Activated T-cell treated with anti-CD3 and anti-CD28 coated beads, Interleukin-2, amount 50 U/mL, for 1 hour (primary cell): ENCODE results near the gene NUDT13.

Experiments used
- DNase-seq: peaks from one replicate; pipeline ENCODE4 v3.0.0-alpha.2; 2020

NUDT13 gene

DNA sequence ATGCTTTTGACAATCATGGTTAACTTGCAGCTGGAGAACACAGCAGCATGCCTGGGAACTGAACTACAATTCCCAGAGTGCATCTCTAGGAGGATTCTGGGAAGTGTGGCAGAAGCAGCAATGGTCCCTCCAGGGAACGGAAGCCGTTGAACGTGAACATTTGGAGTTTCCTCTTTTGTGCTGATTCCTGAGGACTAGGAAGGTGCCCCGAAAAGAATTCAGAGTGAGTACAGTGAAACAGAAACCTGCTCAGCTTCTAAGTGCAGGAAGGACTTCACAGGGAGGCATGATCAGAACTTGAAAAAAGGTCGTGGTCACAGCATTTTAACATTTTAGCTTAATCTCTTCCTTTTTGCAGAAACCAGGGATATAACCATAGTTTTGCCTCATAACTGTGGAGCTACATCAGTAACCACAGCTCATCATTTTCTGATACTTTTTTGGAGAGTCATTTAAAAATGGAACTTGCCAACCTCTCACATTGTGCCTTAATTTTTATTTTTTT lies at the start of gene NUDT13:
Gene NUDT13, plus strand, starts transcription at position 111 of the 505 bp plus-strand sequence. CDS start 3,911 bp downstream, outside the sequence.
- peak; percentile 34 for DNase-seq

DNA sequence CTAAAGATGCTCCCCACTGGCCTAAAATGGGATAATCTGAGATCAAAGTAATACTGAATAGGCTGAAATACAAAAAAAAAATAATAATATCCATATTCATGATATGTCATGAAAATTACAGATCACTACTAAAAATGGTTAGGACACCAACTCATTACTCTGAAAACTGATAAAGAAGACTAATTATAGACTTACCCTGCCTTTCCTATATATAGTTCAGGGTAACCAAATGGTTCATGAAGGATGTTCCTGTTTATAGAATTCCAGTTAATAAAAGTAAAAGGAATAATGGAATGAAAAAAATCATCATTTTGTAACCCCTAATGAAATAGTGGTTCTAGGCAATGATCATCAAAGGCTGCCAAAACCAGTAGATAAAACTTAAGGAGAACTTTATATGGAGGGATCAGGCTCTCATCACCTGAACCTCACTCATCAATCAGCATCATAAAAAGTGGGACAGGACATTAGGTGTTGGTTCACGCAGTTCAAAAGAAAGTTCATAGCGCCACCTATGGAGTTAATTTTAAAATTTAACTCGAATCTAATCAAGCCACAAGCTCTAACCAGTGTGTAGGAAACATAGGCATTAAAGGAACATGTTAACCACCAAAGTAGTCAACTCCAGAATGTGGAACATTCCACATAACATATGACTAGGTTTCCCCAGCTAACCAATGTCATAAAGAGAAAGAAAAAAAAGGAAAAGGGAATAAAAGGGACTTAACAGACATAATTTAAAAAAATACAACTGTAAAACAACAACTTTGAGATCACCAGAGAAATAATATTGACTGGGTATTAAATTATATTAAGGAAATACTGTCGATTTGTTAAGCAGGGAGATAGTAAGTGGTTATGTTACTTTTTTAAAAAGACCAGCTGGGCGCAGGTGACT lies 49.3 kb upstream of the NUDT13 start:
- DNase-seq: no peak

DNA sequence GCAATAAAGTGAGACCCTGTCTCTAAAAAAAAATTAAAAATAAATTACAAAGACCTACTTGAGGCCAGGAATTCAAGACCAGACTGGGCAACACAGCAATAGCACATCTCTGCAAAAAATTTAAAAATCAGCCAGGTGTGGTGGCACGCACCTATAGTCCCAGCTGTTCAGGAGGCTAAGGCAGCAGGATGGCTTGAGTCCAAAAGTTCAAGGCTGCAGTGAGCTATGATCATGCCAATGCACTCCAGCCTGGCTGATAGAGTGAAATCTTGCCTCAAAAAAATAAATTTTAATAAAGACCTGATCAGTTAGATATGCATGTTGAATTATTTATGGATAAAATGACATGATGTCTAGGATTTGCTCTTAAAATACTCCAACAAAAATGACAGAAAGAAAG lies 48.5 kb upstream of the NUDT13 start:
- DNase-seq: no peak

DNA sequence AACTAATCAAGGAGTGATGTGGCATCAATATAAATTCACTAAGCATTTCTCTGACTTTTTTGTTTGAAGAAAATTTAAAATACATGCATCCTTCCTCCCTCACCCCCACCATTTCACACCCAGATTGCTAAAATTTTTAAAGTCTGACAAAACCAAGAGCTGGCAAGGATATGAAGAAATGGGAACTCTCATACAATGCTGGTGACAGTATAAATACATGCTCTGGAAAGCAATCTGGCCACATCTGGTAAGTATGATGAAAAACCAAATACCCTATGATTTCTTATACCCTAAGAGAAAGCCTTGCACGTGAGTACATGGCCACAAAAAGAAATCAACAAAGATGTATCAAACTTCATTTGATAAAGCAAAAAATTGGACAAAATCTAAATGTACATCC lies 44.8 kb upstream of the NUDT13 start:
- DNase-seq: no peak

GRCh38 chr10:73073627-73074026 lies 36.6 kb upstream of the NUDT13 start:
- no peak for DNase-seq

- DNase-seq: no peak
Measured at GRCh38 chr10:73075829-73076228, 34.4 kb upstream of the NUDT13 start.

DNA sequence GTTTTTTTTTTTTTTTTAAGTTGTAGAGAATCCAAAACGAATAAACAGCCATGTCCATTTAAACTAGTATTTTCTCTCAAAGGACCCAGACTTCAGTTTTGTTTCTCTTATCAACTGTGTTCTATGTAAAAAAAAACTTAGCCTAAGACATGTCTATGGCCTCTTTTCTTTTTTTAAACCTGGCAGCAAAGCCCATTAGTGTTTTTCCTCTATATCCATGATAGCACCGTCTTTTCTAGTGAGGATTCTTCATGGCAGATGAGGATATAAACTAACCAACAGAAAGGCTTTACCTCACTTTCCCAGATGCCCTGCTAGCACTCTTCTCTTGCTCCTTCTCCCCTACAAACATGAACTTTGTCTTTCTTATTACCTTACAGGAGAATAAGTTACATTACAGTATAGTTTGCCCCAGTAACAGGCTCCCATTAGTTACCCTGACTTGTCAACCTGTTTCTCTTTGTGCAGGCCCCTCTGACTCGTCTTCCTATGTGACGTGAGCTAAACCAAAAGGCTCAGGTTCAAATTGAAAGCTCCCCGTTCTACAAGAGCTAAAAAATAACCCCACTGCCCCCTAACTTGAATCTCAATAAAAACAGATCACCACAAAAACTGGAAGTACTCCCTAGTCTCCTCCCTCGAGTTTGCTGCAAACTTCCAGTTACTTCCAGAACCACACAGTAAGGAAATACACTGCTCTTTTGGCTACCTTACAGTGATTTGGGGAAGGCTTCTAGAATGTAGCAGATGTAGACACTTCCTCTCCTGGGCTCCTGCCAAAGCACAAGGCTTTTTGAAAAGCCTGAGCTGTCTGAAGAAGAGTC lies 33.7 kb upstream of the NUDT13 start:
- DNase-seq: no peak

DNA sequence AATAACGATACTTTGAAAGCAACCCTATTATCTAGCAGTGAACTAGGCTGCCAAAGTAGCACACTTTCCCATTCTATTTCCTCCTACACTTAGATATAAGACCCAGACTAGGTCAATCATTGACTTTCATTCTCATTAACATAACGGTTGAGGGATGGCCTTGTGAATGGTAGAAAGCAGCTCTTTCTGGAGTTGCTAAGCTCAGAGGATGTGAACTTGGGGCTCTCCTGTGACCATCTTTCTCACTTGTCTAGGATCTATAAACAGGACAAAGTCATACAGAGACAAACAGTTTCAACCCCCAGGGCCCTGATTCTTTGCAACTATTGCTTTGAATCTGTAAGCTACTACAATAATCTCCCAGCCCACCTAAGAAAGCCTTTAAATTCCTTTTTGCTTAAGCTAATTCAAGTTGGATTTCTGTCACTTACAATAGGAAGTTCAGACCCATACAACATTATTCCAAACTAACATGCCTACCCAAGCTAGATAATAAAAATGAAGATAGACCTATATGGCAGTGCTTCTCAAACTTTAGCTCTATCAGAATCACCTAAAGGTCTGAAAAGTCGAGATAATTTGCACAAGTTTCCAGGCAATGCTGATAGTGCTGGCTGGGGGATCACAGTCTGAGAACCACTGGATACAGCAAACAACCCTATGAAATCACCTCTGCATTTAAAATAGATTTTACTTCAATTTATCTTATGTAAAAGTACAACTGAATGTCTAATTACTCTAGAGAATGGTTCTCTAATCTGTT lies 30.3 kb upstream of the NUDT13 start:
- no peak for DNase-seq

GRCh38 chr10:73083221-73083620 lies 27.0 kb upstream of the NUDT13 start:
- no peak for DNase-seq

DNA sequence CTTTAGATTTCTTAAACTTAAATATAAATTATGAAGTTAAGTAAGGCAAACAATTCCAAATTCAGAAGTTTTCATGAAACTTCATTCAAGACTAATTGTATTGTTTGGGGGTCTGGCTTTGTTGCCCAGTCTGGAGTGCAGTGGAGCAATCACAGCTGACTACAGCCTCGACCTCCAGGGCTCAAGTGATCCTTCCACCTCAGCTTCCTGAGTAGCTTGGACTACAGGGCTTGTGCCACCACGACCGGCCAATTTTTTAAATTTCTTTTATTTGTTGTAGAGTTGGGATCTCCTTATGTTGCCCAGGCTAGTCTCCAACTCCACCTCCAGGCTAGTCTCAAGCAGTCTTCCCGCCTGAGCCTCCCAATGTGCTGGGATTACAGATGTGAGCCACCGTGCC lies 26.0 kb upstream of the NUDT13 start:
- no peak for DNase-seq

DNA sequence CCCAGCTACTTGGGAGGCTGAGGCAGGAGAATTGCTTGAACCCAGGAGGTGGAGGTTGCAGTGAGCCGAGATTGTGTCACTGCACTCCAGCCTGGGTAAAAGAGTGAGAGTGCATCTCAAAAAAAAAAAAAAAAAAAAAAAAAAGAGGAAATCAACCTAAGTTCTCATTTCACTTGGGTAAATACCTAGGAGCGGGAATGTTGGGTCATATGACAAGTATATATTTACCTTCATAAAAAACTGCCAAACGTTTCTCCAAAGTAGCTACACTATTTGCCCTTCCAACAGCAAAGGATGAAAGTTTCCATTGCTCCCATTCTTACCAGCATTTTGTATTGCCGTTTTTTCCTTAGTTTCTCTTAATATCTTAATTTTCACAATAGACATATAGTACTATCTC lies 23.4 kb upstream of the NUDT13 start:
- no peak for DNase-seq

DNA sequence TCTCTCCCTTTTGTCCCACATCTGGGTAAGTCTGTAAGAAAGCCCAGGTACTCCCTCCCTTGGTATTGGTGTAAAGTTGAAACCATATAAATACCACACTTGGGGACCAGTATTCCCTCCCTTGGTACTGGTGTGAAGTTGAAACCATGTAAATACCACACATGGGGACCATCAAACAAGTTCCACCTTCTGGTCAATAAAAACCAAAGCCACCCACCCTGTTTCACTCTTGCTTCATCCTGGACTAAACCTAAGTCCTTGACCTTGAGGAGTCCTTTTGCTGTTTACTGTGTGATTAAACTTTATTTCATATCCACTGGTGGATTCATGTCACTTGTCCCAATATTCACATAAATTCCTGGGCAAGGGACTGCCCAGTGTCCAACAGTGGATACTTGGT lies 22.0 kb upstream of the NUDT13 start:
- no peak for DNase-seq

- no peak for DNase-seq
Measured at GRCh38 chr10:73092830-73093229, 17.4 kb upstream of the NUDT13 start.

- DNase-seq: no peak
Measured at GRCh38 chr10:73093922-73094850, 16.1 kb upstream of the NUDT13 start.

GRCh38 chr10:73094986-73095480 lies 15.2 kb upstream of the NUDT13 start:
- no peak for DNase-seq

DNA sequence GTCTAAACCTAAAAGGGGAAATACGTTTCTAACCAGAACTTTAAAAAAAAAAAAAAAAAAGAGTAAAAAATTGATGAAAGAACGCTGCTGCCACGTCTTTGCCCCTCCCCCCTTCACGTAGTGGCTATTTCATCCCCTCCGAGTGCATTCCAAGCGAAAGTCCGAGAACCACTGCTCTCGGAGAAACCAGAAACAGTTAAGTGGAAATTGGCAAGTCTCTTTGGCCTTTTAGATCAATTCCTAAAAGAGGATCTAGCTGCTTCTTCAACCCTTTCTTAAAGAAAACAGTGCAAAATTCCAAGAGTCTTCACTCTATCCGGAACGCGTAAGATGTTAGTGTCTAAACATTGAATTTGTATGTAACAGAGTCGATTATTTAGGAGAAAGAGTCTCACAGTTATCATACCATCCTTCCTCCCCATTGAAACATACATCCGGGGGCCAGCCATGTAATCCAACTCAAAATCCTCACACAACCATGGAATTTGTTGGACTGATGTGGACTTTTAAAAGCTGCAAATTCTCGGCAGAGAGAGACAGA lies 14.7 kb upstream of the NUDT13 start:
- peak; percentile 40 for DNase-seq

GRCh38 chr10:73096041-73096448 lies 14.2 kb upstream of the NUDT13 start:
- DNase-seq: peak; percentile 73

GRCh38 chr10:73096449-73097304 lies 13.6 kb upstream of the NUDT13 start, which contains the start of gene P4HA1:
P4HA1 (minus strand) TSS chr10:73096866; CDS start chr10:73074883, 21,983 bp downstream.
- DNase-seq: peak; percentile 98

DNA sequence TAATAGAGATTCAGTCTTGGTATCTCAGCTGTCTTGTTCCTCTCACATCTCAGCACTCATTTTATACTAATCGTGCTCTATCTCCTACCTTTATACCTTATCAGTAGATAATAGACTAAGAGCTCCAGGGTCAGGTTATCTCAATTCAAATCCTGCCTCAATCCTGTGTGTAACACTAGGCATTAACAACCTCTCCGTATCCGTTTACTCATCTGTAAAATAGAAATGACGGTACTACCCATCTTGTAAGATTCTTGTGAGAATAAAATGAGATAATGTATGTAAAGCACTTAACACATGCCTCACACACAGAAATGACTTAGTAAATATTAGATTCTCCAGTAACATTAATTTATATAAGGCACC lies 13.0 kb upstream of the NUDT13 start:
- no peak for DNase-seq

DNA sequence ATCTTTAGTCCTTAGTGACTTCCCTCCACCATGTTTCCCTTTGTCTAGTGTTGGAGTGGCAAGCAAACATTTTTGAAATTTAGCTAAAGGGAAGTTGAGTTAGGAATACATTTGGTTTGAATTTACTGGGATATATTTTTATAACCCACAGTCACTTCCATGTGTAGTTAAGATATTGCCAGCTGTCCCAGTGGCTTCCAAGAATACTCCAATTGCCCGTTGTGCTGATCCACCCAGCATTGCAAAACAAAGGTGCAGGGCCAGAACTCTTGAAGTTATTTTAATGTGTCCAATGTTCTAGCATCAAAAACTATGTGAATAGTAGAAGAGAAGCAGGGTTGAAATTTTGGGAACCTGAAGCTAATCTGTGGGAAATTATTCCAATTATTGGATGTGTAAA lies 11.1 kb upstream of the NUDT13 start:
- no peak for DNase-seq
